ENCODE measurements around the gene PARP11. TPM values are rescaled to one million over a fixed set of nuclear protein-coding genes. Genes with fewer than 3 reads are reported as not detected.

The PARP11 gene
- total and polyA plus RNA-seq, 2 of the 8 experiments (the other 6 are each of a cell fraction or from before 2014, with no cell fraction given): 4.2 to 13.3 TPM

DNA sequence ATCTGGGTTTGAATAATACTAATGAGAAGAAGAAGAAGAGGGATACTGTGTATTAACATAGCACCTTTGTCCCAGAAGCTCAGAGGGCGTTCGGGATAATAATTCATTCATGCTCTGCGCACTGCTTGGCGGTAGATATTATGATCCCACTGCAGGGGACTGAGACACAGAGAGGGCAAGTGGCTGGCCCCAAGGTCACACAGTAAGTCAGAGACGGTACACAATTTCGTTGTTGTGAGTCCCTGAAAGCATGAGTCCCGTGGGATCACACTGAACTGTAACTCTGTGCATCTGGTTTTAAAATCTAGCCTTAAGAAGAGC is 47.9 kb upstream of the PARP11 start:
- no peak overlapping the region for H2AK5ac ChIP-seq (ENCODE audit: low read depth, low read length)
- H3K27me3 ChIP-seq (replicated peaks in 1 of 4; ENCODE audit: control insufficient read depth in 3 of 4, extremely low read depth in 1 of 4, insufficient read depth in 3 of 4, low read length in 3 of 4): no peaks in the 10 kb centered on the region
- no peaks in the 10 kb centered on the region for H3K79me2 ChIP-seq (ENCODE audit: control insufficient read depth in 1 of 2, insufficient read depth in 2 of 2, low read length in 2 of 2)
- H3K4me3 ChIP-seq (ENCODE audit: extremely low read depth in 1 of 4, insufficient read depth in 2 of 4, low read depth in 3 of 4, low read length in 4 of 4): no peak overlapping the region
- H3K4me1 ChIP-seq (replicated peaks in 1 of 4; ENCODE audit: control insufficient read depth in 3 of 4, insufficient read depth in 4 of 4, low read length in 3 of 4): peaks cover 0 to 4% (median 1%) of the 10 kb centered on the region in 4 experiments; a peak in 2 of 7 replicates
- H3K27ac ChIP-seq (ENCODE audit: low read depth, low read length): no peak overlapping the region
- ChIA-PET CTCF (ENCODE audit: partially characterized antibody) (interaction anchor here (1.4 kb wide), 1 partner anchor 70 kb away, joined by 4 read pairs; no protein-coding TSS in a partner anchor), POLR2A (ENCODE audit: partially characterized antibody) (interaction anchor here (1.2 kb wide), 1 partner anchor 355 kb away, joined by 3 read pairs; no protein-coding TSS in a partner anchor)
- no peaks in the 10 kb centered on the region for H3K9me3 ChIP-seq (ENCODE audit: insufficient read depth in 2 of 2, low read depth in 1 of 2, low read length in 1 of 2)
- H3K23ac ChIP-seq (ENCODE audit: insufficient read length): no peak overlapping the region
- no peak overlapping the region for H3K4me2 ChIP-seq (ENCODE audit: insufficient read depth in 1 of 2, low read depth in 2 of 2, low read length in 2 of 2)
- H4K20me1 ChIP-seq (replicated peaks in 1 of 2; ENCODE audit: control insufficient read depth in 1 of 2, insufficient read depth in 2 of 2, low read length in 2 of 2): no peaks in the 10 kb centered on the region
- no peaks in the 10 kb centered on the region for H3K23me2 ChIP-seq (ENCODE audit: low read depth, low read length)
- H4K91ac ChIP-seq (replicated peaks; ENCODE audit: insufficient read length, low read length): no peak overlapping the region
- TF ChIP-seq GTF2F1 (IDR thresholded peaks at IDR 0.05; ENCODE audit: borderline replicate concordance, low read depth, low read length) (no peak), BACH1 (IDR thresholded peaks at IDR 0.05; ENCODE audit: low read length) (no peak), RXRA (IDR thresholded peaks at IDR 0.05; ENCODE audit: insufficient read depth, low read depth, low read length) (no peak), SIN3A (conservative IDR thresholded peaks at IDR 0.05 in 1 of 2, IDR thresholded peaks at IDR 0.05 in 1 of 2; ENCODE audit: low read depth in 1 of 2, low read length in 2 of 2) (no peak), NANOG (IDR thresholded peaks at IDR 0.05; ENCODE audit: insufficient read depth, low read depth, low read length, poor library complexity, severe bottlenecking) (no peak)
- H3K79me1 ChIP-seq (ENCODE audit: low read depth, low read length): no peaks in the 10 kb centered on the region
- H4K5ac ChIP-seq (ENCODE audit: insufficient read length, low read depth, low read length): no peak overlapping the region
- H3K56ac ChIP-seq (replicated peaks; ENCODE audit: insufficient read length, low read depth, low read length): no peak overlapping the region
- no peak overlapping the region for H2BK12ac ChIP-seq (ENCODE audit: low read depth, low read length)
- H3K36me3 ChIP-seq (ENCODE audit: control insufficient read depth in 2 of 4, insufficient read depth in 4 of 4, low read length in 3 of 4): no peaks in the 10 kb centered on the region
- no peak overlapping the region for H2BK15ac ChIP-seq (ENCODE audit: low read length)
- H2BK20ac ChIP-seq (ENCODE audit: low read length): no peak overlapping the region
- no peak overlapping the region for H3K4ac ChIP-seq (replicated peaks; ENCODE audit: insufficient read length, low read depth, low read length)
- no peak overlapping the region for H4K8ac ChIP-seq (ENCODE audit: extremely low read depth, insufficient read depth, low read length)
- no peak overlapping the region for H3K18ac ChIP-seq (ENCODE audit: extremely low read depth, low read length)
- DNase-seq (ENCODE audit: low read depth in 1 of 2, low spot score in 2 of 2) (no peak), FAIRE-seq (no peak)
- no peak overlapping the region for H2AFZ ChIP-seq (ENCODE audit: low read length)
- H3K9ac ChIP-seq (replicated peaks in 1 of 4; ENCODE audit: extremely low read depth in 1 of 4, low read depth in 3 of 4, low read length in 3 of 4): no peak overlapping the region
- no peak overlapping the region for H2BK5ac ChIP-seq (ENCODE audit: low read depth, low read length)
- no peak overlapping the region for H3K14ac ChIP-seq (ENCODE audit: insufficient read length)
- 85% methylated on average over 7 of the region's 7 CpGs; no CpG with 5 or more reads in 1 of the 2 experiments for WGBS, 2 experiments (ENCODE audit: extremely low coverage in 1 of 2, insufficient coverage in 1 of 2, insufficient read length in 1 of 2, insufficient replicate concordance in 2 of 2, low coverage in 1 of 2, low lambda C conversion rate in 2 of 2, missing lambda C conversion rate in 1 of 2)
- H2BK120ac ChIP-seq (replicated peaks; ENCODE audit: low read depth, low read length): no peak overlapping the region
